Activated B cell treated with CpG ODN at 0.5 μM for 24 hours (primary cell): Measurements from ENCODE around the gene SPART. TPM values are rescaled to one million over a fixed set of nuclear protein-coding genes. Genes with fewer than 3 reads are reported as not detected.

Source experiments
- ATAC-seq: fragments of 200-7000 bp; cut with Tn5 transposase; one replicate; pipeline ENCODE4 v1.10.0; 2021; ENCODE audit warnings: low read depth, mild to moderate bottlenecking, moderate library complexity
- CTCF ChIA-PET: fragments of 350-600 bp; sonication (Branson Sonifier 250); formaldehyde crosslinking; loops from one replicate; lab custom pipeline; 2021; ENCODE audit warnings: antibody characterized with exemption; lab: Charles Lee
- POLR2A ChIA-PET: fragments of 350-600 bp; sonication (Branson Sonifier 250); formaldehyde crosslinking; loops from one replicate; lab custom pipeline; 2021; ENCODE audit warnings: antibody characterized with exemption; lab: Charles Lee
- DNase-seq: peaks from one replicate; pipeline ENCODE4 v3.0.0; 2022
- H3K27ac Mint-ChIP-seq: one replicate; pipeline ENCODE4 v1.8.0; 2020; ENCODE audit warnings: mixed read lengths
- H3K27me3 Mint-ChIP-seq: one replicate; pipeline ENCODE4 v1.8.0; 2021; ENCODE audit warnings: mixed read lengths
- H3K36me3 Mint-ChIP-seq: one replicate; pipeline ENCODE4 v1.8.0; 2021; ENCODE audit warnings: low read depth, mixed read lengths
- H3K4me1 Mint-ChIP-seq: one replicate; pipeline ENCODE4 v1.8.0; 2021; ENCODE audit warnings: mixed read lengths
- H3K4me3 Mint-ChIP-seq: one replicate; pipeline ENCODE4 v1.8.0; 2020; ENCODE audit warnings: mild to moderate bottlenecking, mixed read lengths
- H3K9me3 Mint-ChIP-seq: one replicate; pipeline ENCODE4 v1.8.0; 2020; ENCODE audit warnings: mixed read lengths
- CTCF ChIP-seq: fragments of 200-600 bp; IDR thresholded peaks from one replicate; pipeline ENCODE4 v1.8.0; 2022; ENCODE audit warnings: antibody characterized with exemption, mild to moderate bottlenecking
- intact Hi-C: fragments of 100-400 bp; cut with micrococcal nuclease; formaldehyde crosslinking; loops from one replicate; pipeline ENCODE4 v1.15.1; 2024
- total RNA-seq: library from RNA; stranded (reverse); gene quantifications from 2 replicates; pipeline ENCODE4 v1.2.3, GENCODE V29; 2022

The SPART gene
- total RNA-seq, 1 donor from 2014 or later = 19.8 TPM

- Mint-ChIP-seq H3K27me3 (no peaks in the 10 kb centered on the region), H3K4me1 (no peaks in the 10 kb centered on the region), H3K27ac (no peak overlapping the region), H3K9me3 (no peaks in the 10 kb centered on the region), H3K4me3 (no peak overlapping the region), H3K36me3 (no peaks in the 10 kb centered on the region)
- ATAC-seq (no peak), DNase-seq (no peak)
- no peak for TF ChIP-seq CTCF
- intact Hi-C loops = no loop called here
- POLR2A ChIA-PET = no interaction called here
- CTCF ChIA-PET = no interaction called here
Observed at GRCh38 chr13:36261011-36261410, 85.2 kb downstream of the SPART start.

DNA sequence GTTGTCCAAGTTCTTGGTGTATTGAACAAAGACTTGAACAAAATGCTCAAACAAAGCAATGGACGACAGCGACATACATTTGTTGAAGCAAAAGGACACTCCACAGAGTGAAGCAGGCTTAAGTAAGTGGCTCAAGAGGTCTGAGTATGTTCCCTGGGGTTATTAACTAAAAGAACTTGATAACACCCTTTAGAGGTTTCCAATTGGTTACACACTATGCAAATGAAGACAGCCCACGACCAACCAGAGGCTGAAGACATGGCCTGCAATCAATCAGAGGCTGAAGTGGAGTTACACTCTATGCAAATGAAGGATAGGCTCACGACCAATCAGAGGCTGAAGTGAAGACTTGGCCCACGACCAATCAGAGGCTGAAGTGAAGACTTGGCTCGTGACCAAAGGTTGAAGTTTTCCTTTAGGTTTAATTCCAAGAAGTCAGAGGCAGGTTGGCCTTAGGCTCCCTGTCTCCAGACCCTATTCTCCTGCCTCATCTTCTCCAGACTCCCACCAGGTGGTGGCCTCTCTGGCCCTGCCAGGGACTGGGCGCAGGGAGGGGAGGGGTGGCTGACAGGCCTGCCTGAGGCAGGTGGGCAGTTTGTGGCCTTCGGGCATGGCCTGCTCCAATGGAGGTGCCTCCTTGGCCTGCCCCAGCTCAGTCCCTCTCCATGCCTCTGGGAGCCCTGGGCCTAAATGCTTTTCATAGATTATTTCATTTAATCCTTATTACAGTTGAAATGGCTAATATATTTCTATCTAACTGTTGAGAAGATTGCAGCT lies 86.6 kb downstream of the SPART start:
- no peaks in the 10 kb centered on the region for H3K27me3 Mint-ChIP-seq
- DNase-seq (no peak), ATAC-seq (no peak)
- CTCF ChIA-PET = no interaction called here
- intact Hi-C loops = no loop called here
- no peak overlapping the region for H3K4me3 Mint-ChIP-seq
- no peaks in the 10 kb centered on the region for H3K9me3 Mint-ChIP-seq
- no peak for TF ChIP-seq CTCF
- POLR2A ChIA-PET = no interaction called here
- no peak overlapping the region for H3K27ac Mint-ChIP-seq
- H3K36me3 Mint-ChIP-seq = no peaks in the 10 kb centered on the region
- H3K4me1 Mint-ChIP-seq = no peaks in the 10 kb centered on the region

DNA sequence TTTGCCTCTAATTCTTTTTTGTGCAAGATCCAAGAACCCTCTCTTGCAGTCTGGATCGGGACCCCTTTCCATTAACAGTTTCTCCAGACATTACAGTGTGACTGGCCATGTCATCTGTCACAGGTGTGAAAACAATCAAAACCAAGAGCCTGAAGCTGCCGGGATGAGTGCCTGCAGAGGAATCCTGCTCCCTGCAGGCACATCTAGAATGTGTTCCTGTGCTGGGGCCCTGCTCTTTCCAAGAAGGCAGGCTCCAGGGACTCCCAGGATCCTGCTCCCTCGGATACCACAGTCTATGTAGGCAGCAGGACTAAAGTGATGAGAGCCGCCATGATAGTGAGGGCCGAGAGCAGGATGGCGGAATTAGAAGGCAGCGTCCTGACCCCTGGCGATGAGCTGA lies 87.4 kb downstream of the SPART start:
- no peaks in the 10 kb centered on the region for H3K36me3 Mint-ChIP-seq
- no peak for ATAC-seq
- ChIA-PET POLR2A (no interaction called here), CTCF (no interaction called here)
- H3K4me1 Mint-ChIP-seq = no peaks in the 10 kb centered on the region
- H3K4me3 Mint-ChIP-seq = no peak overlapping the region
- no peak overlapping the region for H3K27ac Mint-ChIP-seq
- no peaks in the 10 kb centered on the region for H3K9me3 Mint-ChIP-seq
- no peak for DNase-seq
- intact Hi-C loops = no loop called here
- TF ChIP-seq CTCF = no peak
- H3K27me3 Mint-ChIP-seq = no peaks in the 10 kb centered on the region

Other genes starting within 250 kb of the SPART start
- not detected in 2 replicates for gene DCLK1, start 215.0 kb downstream of the SPART start, total RNA-seq
- gene SOHLH2, start 131.8 kb downstream of the SPART start, total RNA-seq = not detected in 2 replicates
- 0.18 TPM in 1 of 2 replicates, not detected in the other for gene CCDC169, start 48.6 kb downstream of the SPART start, total RNA-seq
- 0.20 and 0.32 TPM in 2 replicates for gene CCNA1, start 86.1 kb upstream of the SPART start, total RNA-seq